Non-pigmented ciliary epithelial cell (primary cell): ENCODE data around the gene STK11IP.

Experiments used
- DNase-seq: peaks from one replicate; pipeline ENCODE4 v3.0.0-alpha.2; 2010; ENCODE audit warnings: low read depth

Gene STK11IP

DNA sequence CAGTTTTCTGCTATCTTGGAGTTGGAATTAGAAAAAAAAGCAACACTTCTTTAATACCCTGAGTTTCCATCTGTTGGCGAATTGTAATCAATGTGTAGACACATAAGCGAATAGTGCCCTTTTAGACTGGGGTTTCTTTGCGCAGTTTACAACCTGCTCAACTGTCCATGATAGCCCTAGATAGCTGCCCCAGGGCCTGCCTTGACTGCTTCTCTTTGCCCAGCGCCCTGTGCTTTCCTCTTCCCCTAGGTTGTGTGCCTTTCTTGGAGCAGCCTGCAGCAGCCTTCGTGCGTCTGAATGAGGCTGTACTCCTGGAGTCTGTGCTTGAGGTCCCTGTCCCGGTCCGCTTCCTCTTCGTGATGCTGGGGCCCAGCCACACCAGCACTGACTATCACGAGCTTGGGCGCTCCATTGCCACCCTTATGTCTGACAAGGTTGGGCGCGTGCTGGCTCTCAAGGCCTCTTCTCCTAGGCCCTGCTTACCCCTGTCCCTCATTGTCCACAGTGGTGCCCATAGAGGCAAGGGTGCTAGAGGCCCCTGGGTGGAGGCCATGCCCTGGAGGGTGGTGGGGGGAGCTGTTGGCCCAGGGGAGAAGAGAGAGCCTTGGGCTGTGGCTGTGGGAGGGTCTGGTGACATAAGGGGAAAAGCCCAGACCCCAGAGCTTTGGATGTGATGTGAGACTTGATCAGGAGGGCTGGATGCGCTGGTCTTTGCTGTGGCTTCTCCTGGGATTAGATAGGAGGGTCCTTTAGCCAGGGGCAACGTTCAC is 36.7 kb downstream of the STK11IP start:
- no peak for DNase-seq

DNA sequence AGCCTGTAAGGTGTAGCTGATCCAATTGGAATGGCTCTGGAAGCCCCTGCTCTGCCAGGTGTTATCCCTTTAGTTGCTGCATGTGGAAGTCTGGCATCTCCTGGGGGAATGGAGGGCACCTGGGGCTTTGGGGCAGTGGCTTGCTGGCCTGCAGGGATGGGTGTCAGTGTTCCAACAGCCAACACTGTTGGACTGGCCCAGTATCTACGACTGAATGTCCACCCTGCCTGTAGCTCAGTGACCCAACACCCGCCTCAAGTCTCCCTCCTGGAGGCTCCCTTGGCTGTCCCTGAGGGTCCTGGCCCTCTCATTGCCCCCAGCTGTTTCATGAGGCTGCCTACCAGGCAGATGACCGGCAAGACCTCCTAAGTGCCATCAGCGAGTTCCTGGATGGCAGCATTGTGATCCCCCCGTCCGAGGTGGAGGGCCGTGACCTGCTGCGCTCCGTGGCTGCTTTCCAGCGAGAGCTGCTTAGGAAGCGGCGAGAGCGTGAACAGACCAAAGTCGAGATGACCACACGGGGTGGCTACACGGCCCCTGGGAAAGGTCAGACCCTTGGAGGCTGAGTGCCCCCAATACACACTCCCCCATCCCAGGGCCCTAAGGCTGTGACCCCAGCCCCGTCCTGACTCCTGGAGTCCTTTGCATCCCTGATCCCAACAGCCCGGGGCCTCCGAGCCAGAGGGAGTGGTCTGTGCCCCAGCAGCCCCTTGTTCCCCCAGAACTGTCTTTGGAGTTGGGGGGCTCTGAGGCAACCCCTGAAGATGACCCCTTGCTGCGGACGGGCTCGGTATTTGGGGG is 37.5 kb downstream of the STK11IP start:
- DNase-seq: no peak

GRCh38 chr2:219636144-219636915 is 38.7 kb downstream of the STK11IP start:
- DNase-seq: no peak

GRCh38 chr2:219636941-219637841 is 39.5 kb downstream of the STK11IP start:
- DNase-seq: no peak

GRCh38 chr2:219637842-219638185 is 40.2 kb downstream of the STK11IP start:
- DNase-seq: no peak

DNA sequence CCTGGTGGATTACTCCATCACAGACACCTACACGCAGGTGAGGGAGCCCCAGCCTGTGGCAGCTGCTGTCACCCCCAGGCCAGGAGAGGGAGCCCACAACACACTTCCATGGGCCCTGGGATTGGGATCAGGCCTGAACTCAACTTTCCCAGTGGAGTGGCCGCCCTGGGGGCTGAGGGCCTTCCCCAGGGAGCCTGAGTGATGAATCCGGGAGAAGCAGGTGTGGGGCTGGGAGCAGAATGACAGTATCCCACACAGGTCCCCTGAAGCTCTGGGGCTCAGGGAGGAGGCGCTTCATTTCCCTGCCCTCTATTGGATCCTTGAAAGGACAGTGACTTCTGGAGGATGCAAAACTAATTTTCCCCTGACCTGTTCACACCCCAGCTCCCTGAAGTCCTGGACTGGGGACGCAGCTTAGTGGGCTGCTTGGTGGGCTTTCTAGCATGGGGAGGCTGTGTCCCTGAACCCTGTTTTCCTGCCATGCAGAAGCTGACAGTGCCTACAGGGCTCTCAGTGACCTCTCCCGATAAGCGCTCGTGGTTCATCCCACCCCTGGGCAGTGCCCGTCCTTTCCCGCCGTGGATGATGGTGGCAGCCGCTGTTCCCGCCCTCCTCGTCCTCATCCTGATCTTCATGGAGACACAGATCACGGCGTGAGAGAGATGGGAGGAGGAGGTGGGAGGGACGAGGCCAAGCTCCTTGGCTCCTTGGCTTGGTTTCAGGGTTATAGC is 40.7 kb downstream of the STK11IP start:
- DNase-seq: no peak

- no peak for DNase-seq
These were observed 41.5 kb downstream of the STK11IP start for GRCh38 chr2:219638948-219639755.

DNA sequence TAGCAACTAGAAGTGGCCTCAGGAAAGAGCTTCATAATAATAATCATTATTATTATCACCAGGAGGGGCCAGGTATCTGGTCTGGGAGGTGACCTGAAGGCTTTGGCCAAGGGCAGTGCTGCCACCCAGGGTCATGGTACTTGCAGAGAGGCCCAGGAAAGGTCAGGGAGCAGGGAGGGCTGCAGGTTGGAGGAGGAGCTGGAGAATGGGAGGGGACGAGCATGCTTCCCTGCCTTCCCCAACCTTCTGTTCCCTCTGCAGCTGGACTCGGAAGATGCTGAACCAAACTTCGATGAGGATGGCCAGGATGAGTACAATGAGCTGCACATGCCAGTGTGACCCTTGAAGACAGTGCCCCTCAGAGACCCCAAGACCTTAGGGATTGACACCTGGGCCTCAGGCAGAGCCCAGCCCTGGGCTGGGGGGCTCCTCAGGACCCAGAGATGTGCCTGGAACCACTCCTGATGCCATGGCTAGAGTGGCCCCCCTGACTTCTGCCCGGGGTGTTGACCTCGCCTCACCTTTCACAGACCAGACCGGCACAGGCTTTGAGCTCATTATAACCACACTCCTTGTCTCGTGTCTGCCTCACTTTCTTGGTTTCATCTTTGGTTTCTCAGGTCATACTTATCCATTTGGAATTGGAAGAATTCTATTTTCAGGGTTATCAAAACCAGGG is 43.9 kb downstream of the STK11IP start:
- DNase-seq: no peak

DNA sequence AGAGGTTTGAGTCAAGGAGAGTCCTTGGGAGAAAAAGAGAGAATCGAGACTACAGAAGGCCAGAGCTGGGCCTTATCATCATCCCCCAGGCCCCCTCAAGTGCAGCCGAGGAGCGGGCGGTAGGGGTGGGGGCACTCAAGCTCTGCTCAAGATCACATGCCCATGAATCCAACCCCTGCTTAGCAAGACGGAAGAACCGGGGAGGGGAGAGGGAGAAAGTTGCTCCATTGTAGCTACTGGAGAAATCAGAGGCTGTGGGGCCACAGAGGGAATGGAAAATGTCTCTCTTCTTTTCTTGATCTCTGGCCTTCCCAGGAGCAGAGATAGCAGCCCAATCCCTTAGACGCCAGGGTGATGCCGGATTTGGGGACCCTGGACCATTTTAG is 44.4 kb downstream of the STK11IP start:
- no peak for DNase-seq

DNA sequence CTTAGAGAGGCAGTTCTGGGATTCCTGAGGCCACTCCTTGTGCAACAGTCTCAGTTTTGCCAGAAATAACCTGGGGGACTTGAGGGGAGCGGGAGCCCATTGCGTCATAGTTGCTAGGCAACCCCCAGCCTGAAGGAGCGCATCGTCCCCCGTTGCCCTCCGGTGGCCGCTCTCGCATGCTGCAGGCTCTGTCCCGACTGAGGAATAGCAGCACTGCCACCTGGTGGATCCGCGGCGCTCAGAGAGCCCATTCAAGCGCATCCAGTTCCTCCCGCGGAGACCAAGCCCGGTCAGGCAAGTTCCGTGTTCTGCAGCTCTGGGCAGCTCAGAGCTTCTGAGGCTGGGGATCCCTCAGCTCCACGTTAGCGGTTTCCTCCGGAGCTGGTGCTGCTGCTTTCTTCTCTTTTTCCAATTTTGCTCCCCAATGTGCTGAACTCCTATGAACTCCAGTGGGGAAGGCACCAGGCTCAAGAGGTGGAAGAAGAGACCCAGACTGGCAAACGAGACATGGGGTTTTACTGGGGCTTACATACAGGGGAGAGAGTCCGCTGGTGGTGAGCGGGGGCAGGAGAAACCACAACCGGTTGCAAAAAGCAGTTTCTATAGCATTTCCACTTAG is 44.9 kb downstream of the STK11IP start:
- DNase-seq: peak; percentile 77

DNA sequence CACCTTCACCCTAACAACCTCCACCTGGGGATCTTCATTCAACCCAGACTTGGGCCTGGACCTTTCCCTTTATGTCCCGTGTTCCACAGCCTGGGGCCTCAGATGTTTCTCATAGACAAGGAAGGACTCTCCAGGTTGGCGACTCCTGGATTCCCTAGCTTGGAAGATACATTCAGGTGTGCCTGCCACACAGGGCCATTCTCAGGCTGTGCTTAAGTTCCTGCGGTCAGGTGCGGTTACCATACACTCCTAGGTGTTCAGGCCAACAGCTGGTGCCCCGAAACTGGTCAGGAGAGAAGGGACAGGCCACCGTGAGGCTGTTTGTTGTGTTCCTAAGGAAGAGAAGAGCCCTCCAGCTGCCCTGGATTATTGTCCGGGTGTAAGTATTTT is 45.4 kb downstream of the STK11IP start:
- DNase-seq: no peak

DNA sequence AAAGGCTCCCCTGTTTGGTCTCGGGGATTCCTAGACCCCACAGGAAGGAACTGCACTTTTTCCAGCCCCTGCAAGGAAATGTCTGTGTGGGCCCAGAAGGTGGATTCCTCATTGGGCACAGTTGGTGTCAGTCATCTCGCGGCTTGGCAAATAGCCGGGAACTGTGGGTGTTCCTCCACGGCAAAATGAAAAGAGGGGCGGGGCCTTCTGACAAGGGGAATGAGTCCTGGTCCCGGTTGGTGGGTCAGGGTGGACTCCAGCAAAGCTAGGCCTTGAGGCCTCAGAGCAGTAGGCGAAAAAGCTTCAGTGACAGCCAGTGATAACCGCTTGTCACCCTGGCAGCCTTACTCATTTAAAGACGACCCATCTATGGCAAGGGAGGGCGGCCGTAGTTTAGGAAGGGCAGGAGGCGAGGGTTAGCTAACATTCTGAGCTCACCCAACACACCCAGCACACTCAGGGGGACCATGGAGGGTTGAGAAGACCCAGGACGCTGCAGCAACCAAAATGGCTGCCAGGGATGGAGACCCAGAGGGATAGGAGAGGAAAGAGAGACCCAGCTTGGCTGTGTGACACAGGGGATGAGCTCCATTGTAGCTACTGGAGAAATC is 46.2 kb downstream of the STK11IP start:
- DNase-seq: no peak

- DNase-seq: no peak
These were observed 47.3 kb downstream of the STK11IP start for GRCh38 chr2:219644801-219645480.

GRCh38 chr2:219645631-219646527 is 48.2 kb downstream of the STK11IP start:
- DNase-seq: peak; percentile 42

DNA sequence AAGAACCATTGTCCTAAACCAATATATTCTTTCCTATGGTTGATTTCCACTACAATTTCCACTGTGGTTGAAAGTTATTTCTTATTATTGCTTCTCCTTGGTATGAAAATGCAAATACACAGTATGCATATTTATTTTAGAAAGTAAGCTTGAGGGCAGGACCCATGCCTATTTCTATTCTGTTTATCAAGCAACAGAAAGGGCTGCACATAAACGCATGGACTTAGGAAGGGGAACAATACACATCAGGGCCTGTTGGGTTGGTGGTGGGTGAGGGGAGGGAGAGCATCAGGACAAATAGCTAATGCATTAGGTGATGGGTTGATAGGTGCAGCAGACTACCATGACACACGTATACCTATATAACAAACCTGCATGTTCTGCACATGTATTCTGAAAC is 50.5 kb downstream of the STK11IP start:
- no peak for DNase-seq

GRCh38 chr2:219648963-219649362 is 51.3 kb downstream of the STK11IP start:
- DNase-seq: no peak
